Activated CD4-positive, alpha-beta T cell treated with anti-CD3 and anti-CD28 coated beads, Interleukin-2, amount 50 U/mL, for 16 hours (primary cell): ENCODE data around the gene DOP1A.

ENCODE experiments used
- DNase-seq: peaks from one replicate; pipeline ENCODE4 v3.0.0-alpha.2; 2020

Gene DOP1A, protein sequence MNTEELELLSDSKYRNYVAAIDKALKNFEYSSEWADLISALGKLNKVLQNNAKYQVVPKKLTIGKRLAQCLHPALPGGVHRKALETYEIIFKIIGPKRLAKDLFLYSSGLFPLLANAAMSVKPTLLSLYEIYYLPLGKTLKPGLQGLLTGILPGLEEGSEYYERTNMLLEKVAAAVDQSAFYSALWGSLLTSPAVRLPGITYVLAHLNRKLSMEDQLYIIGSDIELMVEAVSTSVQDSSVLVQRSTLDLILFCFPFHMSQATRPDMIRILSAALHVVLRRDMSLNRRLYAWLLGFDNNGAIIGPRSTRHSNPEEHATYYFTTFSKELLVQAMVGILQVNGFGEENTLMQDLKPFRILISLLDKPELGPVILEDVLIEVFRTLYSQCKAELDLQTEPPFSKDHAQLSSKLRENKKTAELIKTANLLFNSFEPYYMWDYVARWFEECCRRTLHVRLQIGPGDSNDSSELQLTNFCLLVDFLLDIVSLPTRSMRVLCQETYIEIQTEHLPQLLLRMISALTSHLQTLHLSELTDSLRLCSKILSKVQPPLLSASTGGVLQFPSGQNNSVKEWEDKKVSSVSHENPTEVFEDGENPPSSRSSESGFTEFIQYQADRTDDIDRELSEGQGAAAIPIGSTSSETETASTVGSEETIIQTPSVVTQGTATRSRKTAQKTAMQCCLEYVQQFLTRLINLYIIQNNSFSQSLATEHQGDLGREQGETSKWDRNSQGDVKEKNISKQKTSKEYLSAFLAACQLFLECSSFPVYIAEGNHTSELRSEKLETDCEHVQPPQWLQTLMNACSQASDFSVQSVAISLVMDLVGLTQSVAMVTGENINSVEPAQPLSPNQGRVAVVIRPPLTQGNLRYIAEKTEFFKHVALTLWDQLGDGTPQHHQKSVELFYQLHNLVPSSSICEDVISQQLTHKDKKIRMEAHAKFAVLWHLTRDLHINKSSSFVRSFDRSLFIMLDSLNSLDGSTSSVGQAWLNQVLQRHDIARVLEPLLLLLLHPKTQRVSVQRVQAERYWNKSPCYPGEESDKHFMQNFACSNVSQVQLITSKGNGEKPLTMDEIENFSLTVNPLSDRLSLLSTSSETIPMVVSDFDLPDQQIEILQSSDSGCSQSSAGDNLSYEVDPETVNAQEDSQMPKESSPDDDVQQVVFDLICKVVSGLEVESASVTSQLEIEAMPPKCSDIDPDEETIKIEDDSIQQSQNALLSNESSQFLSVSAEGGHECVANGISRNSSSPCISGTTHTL (N-terminal part only)

DNA sequence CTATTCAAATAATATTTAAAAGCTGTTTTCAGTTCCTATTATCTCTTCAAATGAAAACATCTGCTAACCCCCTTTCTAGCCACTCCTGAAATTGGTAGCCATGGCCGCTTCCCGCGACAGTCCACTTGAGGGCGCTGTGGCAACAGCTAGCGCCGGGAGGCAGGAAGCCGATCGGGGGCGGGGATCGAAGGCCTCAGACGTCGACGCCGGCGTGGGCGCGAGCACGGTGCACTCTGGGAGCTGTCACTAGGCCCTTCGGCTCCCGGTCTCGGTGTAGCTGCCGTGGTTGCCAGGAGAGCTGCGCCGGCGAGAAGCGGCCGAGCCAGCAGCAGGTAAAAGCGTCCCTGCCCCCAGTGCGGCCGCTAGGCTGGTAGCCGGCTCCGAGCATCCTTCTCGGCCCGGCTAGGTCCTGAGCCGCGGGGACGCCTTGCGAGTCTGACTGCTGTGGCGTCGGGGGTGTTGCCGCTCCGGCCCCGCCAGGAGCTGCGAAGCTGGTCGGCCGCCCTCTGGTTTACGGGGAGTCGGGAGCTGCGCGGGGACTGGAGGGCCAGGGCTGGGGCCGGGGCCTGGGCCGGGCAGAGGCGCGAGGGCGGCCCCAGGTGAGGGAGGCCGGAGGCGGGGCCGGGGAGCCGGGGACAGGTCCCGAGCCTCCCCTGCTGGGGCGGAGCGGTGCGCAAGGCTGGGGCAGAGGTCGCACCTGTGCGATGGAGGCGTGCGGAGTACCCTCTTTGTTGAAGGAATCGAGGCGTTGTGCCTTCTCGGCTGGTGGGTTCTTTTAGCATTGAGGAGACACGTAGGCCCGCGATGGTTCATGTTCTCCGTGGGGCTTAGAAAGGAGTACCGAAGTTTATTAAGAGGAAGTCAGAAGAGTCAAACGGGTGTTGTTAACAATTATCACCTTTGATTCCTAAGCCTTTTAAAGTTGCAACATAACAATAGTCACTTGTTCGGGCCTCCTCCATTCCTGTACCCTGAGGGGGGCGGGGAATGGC lies at the start of gene DOP1A:
Gene DOP1A, plus strand, starts transcription at position 224 of the 992 bp plus-strand sequence. CDS start 29,307 bp downstream, outside the sequence.
- DNase-seq = peak; percentile 96

- no peak for DNase-seq
Observed at GRCh38 chr6:83019741-83020140, 47.7 kb upstream of the DOP1A start.

- DNase-seq = no peak
Observed at GRCh38 chr6:83031689-83032088, 35.8 kb upstream of the DOP1A start.

DNA sequence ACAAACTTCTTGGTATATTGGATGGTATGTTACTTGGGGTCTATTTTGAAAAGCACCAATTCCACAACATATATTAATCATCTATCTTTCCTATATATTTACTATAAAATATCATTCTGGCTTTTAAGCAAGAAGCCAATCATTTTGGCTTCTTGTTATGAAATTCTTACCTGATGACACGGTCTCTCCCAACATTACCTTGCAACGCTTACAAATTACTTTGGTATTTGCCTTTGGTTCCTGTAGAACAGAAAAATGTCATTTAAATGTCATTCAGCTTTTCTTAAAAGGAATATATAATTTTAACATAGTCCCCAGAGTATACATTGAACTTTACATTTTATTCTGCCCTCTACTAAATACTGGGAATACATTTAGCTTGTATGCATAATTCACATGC lies 29.2 kb upstream of the DOP1A start:
- no peak for DNase-seq

- no peak for DNase-seq
Observed at GRCh38 chr6:83042467-83043053, 24.9 kb upstream of the DOP1A start.

- DNase-seq = no peak
Observed at GRCh38 chr6:83044091-83044768, 23.2 kb upstream of the DOP1A start.

GRCh38 chr6:83047065-83047754 lies 20.3 kb upstream of the DOP1A start:
- DNase-seq = no peak

DNA sequence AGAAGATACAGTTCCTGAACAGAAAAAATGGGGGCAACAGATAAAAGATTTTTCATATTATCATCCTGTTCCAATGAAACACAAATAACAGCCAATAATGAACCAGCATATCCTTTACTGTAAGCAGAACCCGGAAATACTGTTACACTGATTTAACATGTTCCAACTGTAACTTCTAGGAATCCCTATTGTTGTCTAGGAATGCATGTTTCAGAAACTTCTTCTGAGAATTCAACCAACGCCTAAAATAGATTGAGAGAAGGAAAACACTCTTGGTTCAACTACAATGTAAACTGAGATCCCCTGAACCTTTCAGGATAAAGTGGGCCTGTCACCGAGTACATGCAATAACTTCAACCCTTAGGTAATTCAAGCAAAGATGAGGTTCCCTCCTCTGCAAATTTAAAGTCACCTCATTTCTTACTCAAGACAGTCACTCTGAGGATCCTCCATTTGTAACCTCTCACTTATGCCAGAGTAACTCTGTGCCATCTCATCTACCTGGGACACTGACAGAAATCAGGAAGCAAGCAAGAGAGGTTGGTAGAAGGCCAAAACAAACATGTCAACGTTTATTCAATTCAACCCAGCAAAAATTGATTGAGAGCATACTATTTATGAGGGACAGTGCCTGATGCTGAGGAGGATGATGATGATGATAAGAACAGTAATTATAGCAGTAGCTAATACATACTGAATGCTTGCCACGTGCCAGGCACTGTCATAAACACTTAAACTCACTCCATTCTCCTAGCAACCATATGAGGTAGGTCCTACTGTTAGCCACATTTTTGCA lies 15.9 kb upstream of the DOP1A start:
- no peak for DNase-seq

DNA sequence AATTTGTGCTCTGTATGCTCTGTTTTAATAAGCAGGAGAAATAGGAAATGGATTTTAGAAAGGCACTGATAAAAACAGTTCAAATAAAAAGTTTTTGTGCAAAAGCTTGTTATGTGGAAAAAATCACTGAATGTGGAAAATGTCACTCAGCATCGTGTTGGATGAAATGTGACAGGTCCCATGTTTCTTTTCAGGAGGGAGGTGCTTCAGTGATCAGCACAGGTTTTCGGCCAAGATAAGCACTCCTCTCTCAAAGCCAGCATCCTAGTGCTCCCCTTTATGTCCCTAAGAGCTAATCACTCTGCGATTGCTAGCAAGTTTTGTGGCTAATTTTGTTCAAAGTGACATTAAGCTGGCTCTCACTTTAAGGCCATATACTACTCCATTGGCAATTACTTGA lies 13.8 kb upstream of the DOP1A start:
- no peak for DNase-seq

- DNase-seq = peak; percentile 28
Observed at GRCh38 chr6:83055366-83055964, 12.0 kb upstream of the DOP1A start.

DNA sequence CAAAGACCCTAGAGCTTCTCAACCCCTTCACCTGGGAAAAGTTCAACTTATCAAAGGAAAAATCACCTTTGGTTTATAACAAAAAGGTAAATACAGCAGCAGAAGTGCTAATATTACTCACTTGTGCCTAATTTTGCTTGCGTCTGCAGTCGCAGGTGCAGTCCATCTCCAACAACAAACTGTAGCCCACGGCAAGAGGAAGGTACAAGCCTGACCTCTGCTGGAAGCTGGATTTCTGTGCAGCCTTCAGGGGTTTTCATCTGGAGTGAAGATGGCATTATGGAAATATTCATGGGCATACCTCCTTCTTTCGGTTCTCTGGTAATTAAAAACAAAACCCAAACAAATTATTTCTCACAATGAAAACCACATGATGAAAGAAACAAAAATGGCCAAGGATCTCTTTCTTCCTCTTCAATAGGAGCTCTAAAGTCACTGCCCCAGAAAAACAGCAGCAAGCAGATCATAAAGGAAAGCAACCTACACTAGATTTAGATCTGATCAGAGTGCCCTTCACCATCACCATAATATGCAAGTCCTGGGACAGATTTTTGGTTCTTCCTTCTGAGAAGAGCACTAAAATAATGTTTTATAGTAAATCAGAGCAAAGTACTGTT lies 9.7 kb upstream of the DOP1A start:
- peak; percentile 22 for DNase-seq

- DNase-seq = no peak
Observed at GRCh38 chr6:83061190-83061589, 6.3 kb upstream of the DOP1A start.

GRCh38 chr6:83062225-83062624 lies 5.2 kb upstream of the DOP1A start:
- DNase-seq = no peak

DNA sequence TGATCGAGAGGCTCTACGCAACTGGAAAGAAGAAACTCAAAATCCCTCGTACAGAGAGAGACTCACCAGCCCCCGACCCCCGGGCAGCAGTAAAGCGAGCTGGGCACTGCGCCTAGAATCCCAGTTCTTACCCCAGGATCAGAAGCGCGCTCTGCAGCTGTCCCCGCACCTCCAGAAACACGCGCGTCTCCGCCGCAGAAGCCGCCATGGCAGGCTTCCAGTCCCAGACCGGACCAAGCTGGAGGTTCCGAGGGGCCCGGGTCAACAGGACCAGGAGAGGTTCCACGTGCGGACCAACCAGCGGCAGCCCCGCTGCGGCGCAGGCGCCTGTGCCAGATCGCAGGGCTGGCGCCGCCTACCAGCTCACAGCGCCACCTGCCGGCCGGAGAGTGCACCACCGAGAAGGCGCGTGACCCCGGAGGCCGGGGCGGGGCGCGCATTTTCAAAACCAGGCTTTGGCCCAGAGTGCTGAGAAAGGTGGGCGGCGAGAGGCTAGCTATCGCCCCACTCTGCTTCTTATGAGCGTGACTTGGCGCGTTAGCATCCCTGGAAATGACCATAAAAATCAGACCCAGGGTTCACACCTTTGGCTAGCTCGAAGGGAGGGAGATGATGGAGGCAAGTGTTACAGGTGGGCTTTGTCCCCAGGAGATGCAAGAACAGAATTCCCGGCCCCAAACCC lies 1.8 kb upstream of the DOP1A start, which contains the start of gene UBE3D:
Gene UBE3D, minus strand, starts transcription at position 331 of the 682 bp plus-strand sequence. Its CDS starts 123 bp downstream, at position 208.
- DNase-seq = peak; percentile 92

GRCh38 chr6:83068616-83069015 lies 1.1 kb downstream of the DOP1A start:
- no peak for DNase-seq

DNA sequence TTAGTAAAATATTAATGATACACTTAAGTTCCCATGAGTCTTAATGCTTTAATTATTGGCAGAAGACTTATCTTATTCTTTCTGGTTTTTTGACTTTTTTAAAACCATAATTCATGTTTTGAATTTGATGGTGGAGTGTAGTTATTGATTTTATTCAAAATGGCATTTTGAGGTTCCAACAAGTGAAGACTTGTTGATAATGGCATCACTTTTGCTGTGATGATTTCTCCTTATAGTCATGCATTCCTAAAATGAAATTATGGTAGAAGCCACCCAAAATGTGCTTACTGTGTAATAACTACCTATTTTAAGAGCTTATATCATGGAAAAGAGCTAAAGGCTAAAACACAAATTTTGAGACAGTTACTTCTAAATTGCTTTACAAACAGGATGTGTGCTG lies 2.2 kb downstream of the DOP1A start:
- DNase-seq = no peak

- DNase-seq = no peak
Observed at GRCh38 chr6:83071023-83071422, 3.6 kb downstream of the DOP1A start.

DNA sequence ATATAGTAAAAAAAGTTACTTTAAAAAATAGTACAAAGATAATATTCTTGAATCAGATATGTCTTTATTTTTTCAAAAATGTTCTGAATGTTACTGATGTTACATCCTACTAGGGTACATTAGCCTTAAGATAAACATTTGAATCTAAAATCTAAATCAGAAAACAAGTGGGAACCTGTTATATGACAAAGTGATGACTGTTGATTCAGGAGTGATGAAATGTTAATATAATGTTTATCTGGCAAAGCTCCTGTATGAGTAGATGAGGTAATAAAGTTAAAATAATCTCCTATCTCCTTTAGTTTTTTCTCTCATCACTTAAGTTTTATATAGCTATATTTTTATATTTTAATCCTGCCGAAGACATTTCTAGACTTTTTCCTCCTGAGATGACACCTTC lies 4.2 kb downstream of the DOP1A start:
- DNase-seq = no peak
